ENCODE measurements around the gene CEACAM19.
"Not testable (repeated sequence)": the region's sequence is repeated elsewhere in the genome, so short reads cannot be mapped to it uniquely, and the experiment has no call there.

CEACAM19 gene

GRCh38 chr19:44700547-44700946 lies 29.3 kb downstream of the CEACAM19 start:
- no peaks in the 10 kb centered on the region for H3K4me1 ChIP-seq (ENCODE audit: control insufficient read depth, insufficient read depth, low read length)
- H3K9ac ChIP-seq (ENCODE audit: low read length), result no peak overlapping the region
- no peaks in the 10 kb centered on the region for H3K27me3 ChIP-seq (ENCODE audit: control insufficient read depth, insufficient read depth, low read length)
- no peak overlapping the region for H3K4me3 ChIP-seq (ENCODE audit: low read length)
- H3K36me3 ChIP-seq (ENCODE audit: control insufficient read depth, insufficient read depth, low read length), result no peaks in the 10 kb centered on the region
- no peak overlapping the region for H3K27ac ChIP-seq (ENCODE audit: low read depth, low read length)

GRCh38 chr19:44701228-44701627 lies 29.9 kb downstream of the CEACAM19 start:
- no peak overlapping the region for H3K9ac ChIP-seq (ENCODE audit: low read length)

DNA sequence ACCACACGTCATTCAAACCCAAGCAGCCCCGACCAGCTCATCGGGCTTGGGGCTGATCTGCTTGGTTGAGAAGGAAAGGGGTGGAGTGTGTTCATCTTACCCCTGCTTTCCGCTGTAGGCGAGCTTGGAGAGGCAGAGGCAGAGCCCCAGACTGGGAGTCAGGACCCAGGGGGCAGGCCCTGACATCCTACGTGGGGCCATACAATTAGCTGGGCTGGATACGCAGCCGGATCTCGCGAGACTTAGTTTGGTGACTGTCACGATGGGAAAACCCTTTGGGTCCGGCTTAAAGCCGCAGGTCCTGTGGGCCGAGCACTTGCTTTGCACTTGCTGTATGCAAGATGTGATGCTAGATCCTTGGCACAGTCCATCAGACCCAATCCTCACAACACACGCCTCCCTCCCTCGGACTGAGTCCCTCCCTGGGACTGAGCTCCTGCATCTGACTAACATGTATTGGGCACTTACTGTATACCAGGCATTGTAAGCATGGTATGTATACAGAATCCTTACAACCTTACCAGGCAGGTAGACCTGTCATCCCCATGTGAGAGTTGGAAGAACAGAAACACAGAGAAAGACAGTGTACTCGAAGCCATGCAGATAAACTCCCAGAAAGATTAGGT lies 31.4 kb downstream of the CEACAM19 start:
- Histone ChIP-seq H3K4me3 (ENCODE audit: low read length) (no peak overlapping the region), H3K27ac (ENCODE audit: low read depth, low read length) (no peak overlapping the region), H3K9ac (ENCODE audit: low read length) (no peak overlapping the region), H3K36me3 (ENCODE audit: control insufficient read depth, insufficient read depth, low read length) (no peaks in the 10 kb centered on the region), H3K27me3 (ENCODE audit: control insufficient read depth, insufficient read depth, low read length) (no peaks in the 10 kb centered on the region), H3K4me1 (ENCODE audit: control insufficient read depth, insufficient read depth, low read length) (no peaks in the 10 kb centered on the region)

More at GRCh38 chr19:44701228-44701627, 29.9 kb downstream of the CEACAM19 start:
- Histone ChIP-seq H3K4me3 (ENCODE audit: low read length) (no peak overlapping the region), H3K27me3 (ENCODE audit: control insufficient read depth, insufficient read depth, low read length) (no peaks in the 10 kb centered on the region), H3K4me1 (ENCODE audit: control insufficient read depth, insufficient read depth, low read length) (no peaks in the 10 kb centered on the region), H3K36me3 (ENCODE audit: control insufficient read depth, insufficient read depth, low read length) (no peaks in the 10 kb centered on the region), H3K27ac (ENCODE audit: low read depth, low read length) (no peak overlapping the region)

DNA sequence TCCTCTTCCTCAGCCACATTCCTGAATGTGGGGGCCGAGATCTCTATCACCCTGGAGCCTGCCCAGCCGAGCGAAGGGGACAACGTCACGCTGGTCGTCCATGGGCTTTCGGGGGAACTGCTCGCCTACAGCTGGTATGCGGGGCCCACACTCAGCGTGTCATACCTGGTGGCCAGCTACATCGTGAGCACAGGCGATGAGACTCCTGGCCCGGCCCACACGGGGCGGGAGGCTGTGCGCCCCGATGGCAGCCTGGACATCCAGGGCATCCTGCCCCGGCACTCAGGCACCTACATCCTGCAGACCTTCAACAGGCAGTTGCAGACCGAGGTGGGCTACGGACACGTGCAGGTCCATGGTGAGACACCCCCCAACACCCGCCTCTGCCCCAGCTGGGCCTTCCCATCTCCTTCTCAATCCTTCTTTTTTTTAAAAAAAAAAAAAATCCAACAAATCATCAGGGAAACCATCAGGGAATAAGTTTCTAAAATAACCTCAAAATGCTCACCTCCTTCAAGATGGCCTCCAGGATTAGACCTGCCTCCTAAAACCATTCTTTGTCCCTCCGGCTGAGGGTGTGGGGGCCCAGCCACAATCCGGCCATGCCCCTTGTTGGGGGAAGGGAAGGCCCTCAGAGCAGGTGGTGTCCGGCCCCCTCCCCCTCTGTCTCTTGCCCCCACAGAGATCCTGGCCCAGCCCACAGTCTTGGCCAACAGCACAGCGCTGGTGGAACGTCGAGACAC lies 32.2 kb downstream of the CEACAM19 start:
- H3K9ac ChIP-seq (ENCODE audit: low read length), result no peak overlapping the region
- H3K27ac ChIP-seq (ENCODE audit: low read depth, low read length), result no peak overlapping the region
- no peaks in the 10 kb centered on the region for H3K27me3 ChIP-seq (ENCODE audit: control insufficient read depth, insufficient read depth, low read length)
- H3K4me1 ChIP-seq (ENCODE audit: control insufficient read depth, insufficient read depth, low read length), result no peaks in the 10 kb centered on the region
- no peaks in the 10 kb centered on the region for H3K36me3 ChIP-seq (ENCODE audit: control insufficient read depth, insufficient read depth, low read length)
- no peak overlapping the region for H3K4me3 ChIP-seq (ENCODE audit: low read length)

GRCh38 chr19:44704982-44705381 lies 33.7 kb downstream of the CEACAM19 start:
- H3K27ac ChIP-seq (ENCODE audit: low read depth, low read length), result no peak overlapping the region
- H3K4me3 ChIP-seq (ENCODE audit: low read length), result no peak overlapping the region
- H3K4me1 ChIP-seq (ENCODE audit: control insufficient read depth, insufficient read depth, low read length), result no peaks in the 10 kb centered on the region
- H3K36me3 ChIP-seq (ENCODE audit: control insufficient read depth, insufficient read depth, low read length), result no peaks in the 10 kb centered on the region
- H3K9ac ChIP-seq (ENCODE audit: low read length), result no peak overlapping the region
- H3K27me3 ChIP-seq (ENCODE audit: control insufficient read depth, insufficient read depth, low read length), result no peaks in the 10 kb centered on the region

GRCh38 chr19:44705502-44706010 lies 34.3 kb downstream of the CEACAM19 start:
- no peaks in the 10 kb centered on the region for H3K4me1 ChIP-seq (ENCODE audit: control insufficient read depth, insufficient read depth, low read length)
- H3K27me3 ChIP-seq (ENCODE audit: control insufficient read depth, insufficient read depth, low read length), result no peaks in the 10 kb centered on the region
- no peak overlapping the region for H3K9ac ChIP-seq (ENCODE audit: low read length)
- H3K4me3 ChIP-seq (ENCODE audit: low read length), result no peak overlapping the region
- H3K36me3 ChIP-seq (ENCODE audit: control insufficient read depth, insufficient read depth, low read length), result no peaks in the 10 kb centered on the region
- no peak overlapping the region for H3K27ac ChIP-seq (ENCODE audit: low read depth, low read length)

GRCh38 chr19:44706506-44707236 lies 35.4 kb downstream of the CEACAM19 start:
- no peak overlapping the region for H3K4me3 ChIP-seq (ENCODE audit: low read length)
- no peak overlapping the region for H3K9ac ChIP-seq (ENCODE audit: low read length)
- H3K27ac ChIP-seq (ENCODE audit: low read depth, low read length), result no peak overlapping the region
- no peaks in the 10 kb centered on the region for H3K36me3 ChIP-seq (ENCODE audit: control insufficient read depth, insufficient read depth, low read length)
- no peaks in the 10 kb centered on the region for H3K27me3 ChIP-seq (ENCODE audit: control insufficient read depth, insufficient read depth, low read length)
- H3K4me1 ChIP-seq (ENCODE audit: control insufficient read depth, insufficient read depth, low read length), result no peaks in the 10 kb centered on the region

DNA sequence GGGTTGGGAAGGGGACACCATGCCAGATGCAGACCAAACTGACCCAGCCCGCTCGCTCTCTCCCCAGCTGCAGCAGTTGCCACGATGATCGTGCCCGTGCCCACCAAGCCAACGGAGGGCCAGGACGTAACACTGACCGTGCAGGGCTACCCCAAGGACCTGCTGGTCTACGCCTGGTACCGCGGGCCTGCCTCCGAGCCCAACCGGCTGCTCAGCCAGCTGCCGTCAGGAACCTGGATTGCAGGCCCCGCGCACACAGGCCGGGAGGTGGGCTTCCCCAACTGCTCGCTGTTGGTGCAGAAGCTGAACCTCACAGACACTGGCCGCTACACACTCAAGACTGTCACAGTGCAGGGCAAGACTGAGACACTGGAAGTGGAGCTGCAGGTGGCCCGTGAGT lies 36.5 kb downstream of the CEACAM19 start:
- no peak overlapping the region for H3K27ac ChIP-seq (ENCODE audit: low read depth, low read length)
- no peaks in the 10 kb centered on the region for H3K36me3 ChIP-seq (ENCODE audit: control insufficient read depth, insufficient read depth, low read length)
- no peak overlapping the region for H3K4me3 ChIP-seq (ENCODE audit: low read length)
- no peaks in the 10 kb centered on the region for H3K4me1 ChIP-seq (ENCODE audit: control insufficient read depth, insufficient read depth, low read length)
- no peaks in the 10 kb centered on the region for H3K27me3 ChIP-seq (ENCODE audit: control insufficient read depth, insufficient read depth, low read length)
- no peak overlapping the region for H3K9ac ChIP-seq (ENCODE audit: low read length)

DNA sequence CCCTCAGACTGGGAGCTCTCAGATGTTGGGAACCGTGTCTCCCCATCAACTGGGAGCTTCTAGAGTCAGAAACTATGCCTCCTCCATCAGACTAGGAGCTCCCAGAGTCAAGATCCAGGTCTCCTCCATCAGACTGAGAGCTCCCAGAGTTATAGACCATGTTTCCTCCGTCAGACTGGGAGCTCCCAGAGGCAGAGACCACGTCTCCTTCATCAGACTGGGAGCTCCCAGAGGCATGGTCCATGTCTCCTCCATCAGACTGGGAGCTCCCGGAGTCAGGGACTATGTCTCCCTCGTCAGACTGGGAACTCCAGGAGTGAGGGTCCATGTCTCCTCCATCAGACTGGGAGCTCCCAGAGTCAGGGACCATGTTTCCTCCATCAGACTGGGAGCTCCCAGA lies 37.7 kb downstream of the CEACAM19 start:
- Histone ChIP-seq H3K9ac (ENCODE audit: low read length) (no peak overlapping the region), H3K4me3 (ENCODE audit: low read length) (no peak overlapping the region), H3K4me1 (ENCODE audit: control insufficient read depth, insufficient read depth, low read length) (no peaks in the 10 kb centered on the region), H3K27me3 (ENCODE audit: control insufficient read depth, insufficient read depth, low read length) (no peaks in the 10 kb centered on the region), H3K36me3 (ENCODE audit: control insufficient read depth, insufficient read depth, low read length) (no peaks in the 10 kb centered on the region), H3K27ac (ENCODE audit: low read depth, low read length) (no peak overlapping the region)

GRCh38 chr19:44709434-44710266 lies 38.4 kb downstream of the CEACAM19 start:
- H3K9ac ChIP-seq (ENCODE audit: low read length), result not testable (repeated sequence)

GRCh38 chr19:44710483-44710882 lies 39.2 kb downstream of the CEACAM19 start:
- Histone ChIP-seq H3K27ac (ENCODE audit: low read depth, low read length) (no peak overlapping the region), H3K27me3 (ENCODE audit: control insufficient read depth, insufficient read depth, low read length) (no peaks in the 10 kb centered on the region), H3K4me3 (ENCODE audit: low read length) (no peak overlapping the region), H3K9ac (ENCODE audit: low read length) (no peak overlapping the region), H3K4me1 (ENCODE audit: control insufficient read depth, insufficient read depth, low read length) (no peaks in the 10 kb centered on the region), H3K36me3 (ENCODE audit: control insufficient read depth, insufficient read depth, low read length) (no peaks in the 10 kb centered on the region)

More at GRCh38 chr19:44709434-44710266, 38.4 kb downstream of the CEACAM19 start:
- not testable (repeated sequence) for H3K36me3 ChIP-seq (ENCODE audit: control insufficient read depth, insufficient read depth, low read length); H3K4me3 ChIP-seq (ENCODE audit: low read length); H3K4me1 ChIP-seq (ENCODE audit: control insufficient read depth, insufficient read depth, low read length); H3K27ac ChIP-seq (ENCODE audit: low read depth, low read length); H3K27me3 ChIP-seq (ENCODE audit: control insufficient read depth, insufficient read depth, low read length)

Data from rectal smooth muscle tissue (tissue), 1 donor.